ENCODE results near the gene CDIP1.

CDIP1 gene

GRCh38 chr16:4550591-4550990 lies 12.0 kb upstream of the CDIP1 start:
- H3K9me3 ChIP-seq: no peaks in the 10 kb centered on the region
- no peaks in the 10 kb centered on the region for H3K27me3 ChIP-seq
- H3K36me3 ChIP-seq: no peaks in the 10 kb centered on the region
- DNase-seq: no peak
- H3K4me3 ChIP-seq (ENCODE audit: low read depth, low read length): no peak overlapping the region
- no peak for TF ChIP-seq CTCF (IDR thresholded peaks at IDR 0.05; ENCODE audit: low read depth, low read length)
- H3K4me1 ChIP-seq: no peaks in the 10 kb centered on the region

- H3K27me3 ChIP-seq: no peaks in the 10 kb centered on the region
- no peaks in the 10 kb centered on the region for H3K4me1 ChIP-seq
- no peaks in the 10 kb centered on the region for H3K36me3 ChIP-seq
- H3K9me3 ChIP-seq: no peaks in the 10 kb centered on the region
- DNase-seq: no peak
- TF ChIP-seq CTCF (IDR thresholded peaks at IDR 0.05; ENCODE audit: low read depth, low read length): no peak
- H3K4me3 ChIP-seq (ENCODE audit: low read depth, low read length): no peak overlapping the region
Measured at GRCh38 chr16:4548124-4548523, 9.6 kb upstream of the CDIP1 start.

GRCh38 chr16:4544473-4544872 lies 5.9 kb upstream of the CDIP1 start:
- no peaks in the 10 kb centered on the region for H3K36me3 ChIP-seq
- DNase-seq: peak; percentile 45
- no peak overlapping the region for H3K4me3 ChIP-seq (ENCODE audit: low read depth, low read length)
- no peak for TF ChIP-seq CTCF (IDR thresholded peaks at IDR 0.05; ENCODE audit: low read depth, low read length)
- H3K4me1 ChIP-seq: no peaks in the 10 kb centered on the region
- H3K27me3 ChIP-seq: no peaks in the 10 kb centered on the region
- H3K9me3 ChIP-seq: no peaks in the 10 kb centered on the region

- no peak for TF ChIP-seq CTCF (IDR thresholded peaks at IDR 0.05; ENCODE audit: low read depth, low read length)
- H3K4me3 ChIP-seq (ENCODE audit: low read depth, low read length): no peak overlapping the region
Measured at GRCh38 chr16:4539716-4540284, 1.2 kb upstream of the CDIP1 start.

GRCh38 chr16:4537376-4538343 lies 913 bp downstream of the CDIP1 start:
- no peaks in the 10 kb centered on the region; the same call in 1 of the 2 replicates for H3K9me3 ChIP-seq
- no peaks in the 10 kb centered on the region for H3K36me3 ChIP-seq
- no peak for DNase-seq
- H3K27me3 ChIP-seq: no peaks in the 10 kb centered on the region
- TF ChIP-seq CTCF (IDR thresholded peaks at IDR 0.05; ENCODE audit: low read depth, low read length): no peak
- peak overlapping the region; percentile 51 for H3K4me3 ChIP-seq (ENCODE audit: low read depth, low read length)
- H3K4me1 ChIP-seq: no peaks in the 10 kb centered on the region

More at GRCh38 chr16:4539716-4540284, 1.2 kb upstream of the CDIP1 start:
- Histone ChIP-seq H3K27me3 (no peaks in the 10 kb centered on the region), H3K9me3 (no peaks in the 10 kb centered on the region; the same call in 1 of the 2 replicates), H3K4me1 (no peaks in the 10 kb centered on the region), H3K36me3 (no peaks in the 10 kb centered on the region)
- no peak for DNase-seq

All from BE2C (cell line).